Measurements from ENCODE around the gene CCDC88B. TPM values are rescaled to one million over a fixed set of nuclear protein-coding genes. Genes with fewer than 3 reads are reported as not detected.

The CCDC88B gene
- total and polyA plus RNA-seq, 2 of the 8 experiments (the other 6 are each of a cell fraction or from before 2014, with no cell fraction given) = 5.9 to 12.5 TPM

DNA sequence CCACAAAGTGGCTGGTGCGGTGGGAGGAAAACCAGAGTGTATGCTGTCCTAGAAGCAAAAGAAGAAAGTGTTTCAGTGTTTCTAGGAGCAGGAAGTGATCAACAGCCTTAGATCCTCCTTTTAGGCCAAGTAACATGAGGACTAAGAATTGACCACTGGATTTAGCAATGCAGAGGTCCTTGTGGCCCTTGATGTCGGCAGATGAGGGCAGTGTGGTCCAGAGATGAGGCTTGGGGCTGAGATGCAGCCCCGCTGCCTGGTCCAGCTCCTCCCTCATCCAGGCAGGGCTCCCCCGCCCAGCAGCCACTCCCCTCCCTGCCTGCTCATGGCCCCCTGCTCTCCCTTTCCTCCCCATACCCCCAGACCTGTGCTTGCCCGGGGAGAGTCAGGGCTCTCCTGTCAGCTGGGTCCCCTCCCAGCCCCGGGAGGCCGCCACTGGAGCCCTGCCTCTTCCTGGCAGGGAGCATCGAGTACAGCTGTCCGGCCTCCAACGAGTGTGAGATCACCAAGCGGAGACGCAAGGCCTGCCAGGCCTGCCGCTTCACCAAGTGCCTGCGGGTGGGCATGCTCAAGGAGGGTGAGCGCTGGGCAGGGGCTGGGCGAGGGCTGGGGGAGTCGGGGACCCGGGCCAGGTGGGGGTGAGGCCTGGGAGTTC lies 26.4 kb upstream of the CCDC88B start:
- Histone ChIP-seq H3K27me3 (replicated peaks in 1 of 4; ENCODE audit: control insufficient read depth in 3 of 4, extremely low read depth in 1 of 4, insufficient read depth in 3 of 4, low read length in 3 of 4) (no peaks in the 10 kb centered on the region), H2BK12ac (ENCODE audit: low read depth, low read length) (no peak overlapping the region), H3K4me1 (replicated peaks in 1 of 4; ENCODE audit: control insufficient read depth in 3 of 4, insufficient read depth in 4 of 4, low read length in 3 of 4) (peaks cover 0 to 5% (median 2%) of the 10 kb centered on the region in 4 experiments; a peak in 4 of 7 replicates), H2BK120ac (replicated peaks; ENCODE audit: low read depth, low read length) (no peak overlapping the region), H2BK15ac (ENCODE audit: low read length) (no peak overlapping the region), H3K14ac (ENCODE audit: insufficient read length) (no peak overlapping the region), H3K79me2 (ENCODE audit: control insufficient read depth in 1 of 2, insufficient read depth in 2 of 2, low read length in 2 of 2) (peaks cover 0 to 12% of the 10 kb centered on the region in 2 experiments; a peak in 2 of 4 replicates), H3K4me2 (ENCODE audit: insufficient read depth in 1 of 2, low read depth in 2 of 2, low read length in 2 of 2) (no peak overlapping the region), H3K23ac (ENCODE audit: insufficient read length) (no peak overlapping the region), H3K27ac (ENCODE audit: low read depth, low read length) (no peak overlapping the region), H3K4me3 (ENCODE audit: extremely low read depth in 1 of 4, insufficient read depth in 2 of 4, low read depth in 3 of 4, low read length in 4 of 4) (no peak overlapping the region), H2BK5ac (ENCODE audit: low read depth, low read length) (no peak overlapping the region), H4K8ac (ENCODE audit: extremely low read depth, insufficient read depth, low read length) (no peak overlapping the region), H2AK5ac (ENCODE audit: low read depth, low read length) (no peak overlapping the region), H4K91ac (replicated peaks; ENCODE audit: insufficient read length, low read length) (no peak overlapping the region), H2AFZ (ENCODE audit: low read length) (no peak overlapping the region), H4K20me1 (replicated peaks in 1 of 2; ENCODE audit: control insufficient read depth in 1 of 2, insufficient read depth in 2 of 2, low read length in 2 of 2) (peaks cover 0 to 3% of the 10 kb centered on the region in 2 experiments), H3K18ac (ENCODE audit: extremely low read depth, low read length) (no peak overlapping the region), H3K4ac (replicated peaks; ENCODE audit: insufficient read length, low read depth, low read length) (no peak overlapping the region), H4K5ac (ENCODE audit: insufficient read length, low read depth, low read length) (no peak overlapping the region), H3K56ac (replicated peaks; ENCODE audit: insufficient read length, low read depth, low read length) (no peak overlapping the region), H3K36me3 (ENCODE audit: control insufficient read depth in 2 of 4, insufficient read depth in 4 of 4, low read length in 3 of 4) (peaks cover 0 to 16% (median 10%) of the 10 kb centered on the region in 4 experiments; a peak in 7 of 8 replicates), H3K9ac (replicated peaks in 1 of 4; ENCODE audit: extremely low read depth in 1 of 4, low read depth in 3 of 4, low read length in 3 of 4) (no peak overlapping the region), H2BK20ac (ENCODE audit: low read length) (no peak overlapping the region), H3K79me1 (ENCODE audit: low read depth, low read length) (peaks cover 5% of the 10 kb centered on the region; the same call in 1 of the 2 replicates), H3K9me3 (ENCODE audit: insufficient read depth in 2 of 2, low read depth in 1 of 2, low read length in 1 of 2) (no peaks in the 10 kb centered on the region), H3K23me2 (ENCODE audit: low read depth, low read length) (peaks cover 2% of the 10 kb centered on the region; the same call in 1 of the 2 replicates)
- DNase-seq (ENCODE audit: low read depth in 1 of 2, low spot score in 2 of 2) (no peak), FAIRE-seq (no peak)
- 98% methylated on average over 15 of the region's 18 CpGs; no CpG with 5 or more reads in 1 of the 2 experiments for WGBS, 2 experiments (ENCODE audit: extremely low coverage in 1 of 2, insufficient coverage in 1 of 2, insufficient read length in 1 of 2, insufficient replicate concordance in 2 of 2, low coverage in 1 of 2, low lambda C conversion rate in 2 of 2, missing lambda C conversion rate in 1 of 2)
- ChIA-PET CTCF (ENCODE audit: partially characterized antibody) (interaction anchor here (1.1 to 20.8 kb wide), 6 partner anchors 10 to 337 kb away, joined by 3 to 614 read pairs (median 6); partner anchors contain the start of gene CCDC88B), POLR2A (ENCODE audit: partially characterized antibody) (interaction anchor here (0.5 to 6.6 kb wide), 9 partner anchors 9 to 66 kb away, joined by 3 to 61 read pairs (median 3); no protein-coding TSS in a partner anchor)
- TF ChIP-seq POU5F1 (IDR thresholded peaks at IDR 0.05; ENCODE audit: low read depth, low read length) = no peak
- TF ChIP-seq SIRT6 (IDR thresholded peaks at IDR 0.05; ENCODE audit: low read length) = no peak
- no peak for TF ChIP-seq CBX8 (IDR thresholded peaks at IDR 0.05; ENCODE audit: borderline replicate concordance, low read depth, low read length)
- TF ChIP-seq RFX5 (IDR thresholded peaks at IDR 0.05; ENCODE audit: borderline replicate concordance, low read depth, low read length) = no peak
- no peak for TF ChIP-seq KDM5A (IDR thresholded peaks at IDR 0.05; ENCODE audit: low read length)
- TF ChIP-seq, protein P1, sequence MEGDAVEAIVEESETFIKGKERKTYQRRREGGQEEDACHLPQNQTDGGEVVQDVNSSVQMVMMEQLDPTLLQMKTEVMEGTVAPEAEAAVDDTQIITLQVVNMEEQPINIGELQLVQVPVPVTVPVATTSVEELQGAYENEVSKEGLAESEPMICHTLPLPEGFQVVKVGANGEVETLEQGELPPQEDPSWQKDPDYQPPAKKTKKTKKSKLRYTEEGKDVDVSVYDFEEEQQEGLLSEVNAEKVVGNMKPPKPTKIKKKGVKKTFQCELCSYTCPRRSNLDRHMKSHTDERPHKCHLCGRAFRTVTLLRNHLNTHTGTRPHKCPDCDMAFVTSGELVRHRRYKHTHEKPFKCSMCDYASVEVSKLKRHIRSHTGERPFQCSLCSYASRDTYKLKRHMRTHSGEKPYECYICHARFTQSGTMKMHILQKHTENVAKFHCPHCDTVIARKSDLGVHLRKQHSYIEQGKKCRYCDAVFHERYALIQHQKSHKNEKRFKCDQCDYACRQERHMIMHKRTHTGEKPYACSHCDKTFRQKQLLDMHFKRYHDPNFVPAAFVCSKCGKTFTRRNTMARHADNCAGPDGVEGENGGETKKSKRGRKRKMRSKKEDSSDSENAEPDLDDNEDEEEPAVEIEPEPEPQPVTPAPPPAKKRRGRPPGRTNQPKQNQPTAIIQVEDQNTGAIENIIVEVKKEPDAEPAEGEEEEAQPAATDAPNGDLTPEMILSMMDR (IDR thresholded peaks at IDR 0.05; ENCODE audit: control extremely low read depth in 1 of 3, insufficient read depth in 1 of 3, low read depth in 1 of 3, low read length in 3 of 3) = no peak
- TF ChIP-seq JUN (IDR thresholded peaks at IDR 0.05; ENCODE audit: low read depth, low read length) = no peak
- no peak for TF ChIP-seq EP300 (IDR thresholded peaks at IDR 0.05; ENCODE audit: borderline replicate concordance in 1 of 2, low read depth in 2 of 2, low read length in 2 of 2)
- TF ChIP-seq CHD2 (IDR thresholded peaks at IDR 0.05; ENCODE audit: low read length) = no peak
- no peak for TF ChIP-seq TAF1 (IDR thresholded peaks at IDR 0.05; ENCODE audit: low read depth, low read length)

Data from H1 (cell line).